DOHH2 (cell line): Measurements from ENCODE around the gene IRX2.

Experiments
- EZH2phosphoT487 ChIP-seq: fragments of 200-600 bp; sonication (generic); IDR thresholded peaks from 2 replicates; pipeline ENCODE4 v1.6.1; 2017; ENCODE audit warnings: borderline replicate concordance, mild to moderate bottlenecking, antibody characterized with exemption, low read length, moderate library complexity, mixed read lengths
- TF ChIP-seq, protein P1 (sequence below): fragments of 200-600 bp; sonication (generic); IDR thresholded peaks from one replicate; pipeline ENCODE4 v1.5.1; 2014; ENCODE audit warnings: antibody characterized with exemption, mild to moderate bottlenecking, low read depth, low read length; ENCODE audit not compliant: poor library complexity, severe bottlenecking

DNA sequence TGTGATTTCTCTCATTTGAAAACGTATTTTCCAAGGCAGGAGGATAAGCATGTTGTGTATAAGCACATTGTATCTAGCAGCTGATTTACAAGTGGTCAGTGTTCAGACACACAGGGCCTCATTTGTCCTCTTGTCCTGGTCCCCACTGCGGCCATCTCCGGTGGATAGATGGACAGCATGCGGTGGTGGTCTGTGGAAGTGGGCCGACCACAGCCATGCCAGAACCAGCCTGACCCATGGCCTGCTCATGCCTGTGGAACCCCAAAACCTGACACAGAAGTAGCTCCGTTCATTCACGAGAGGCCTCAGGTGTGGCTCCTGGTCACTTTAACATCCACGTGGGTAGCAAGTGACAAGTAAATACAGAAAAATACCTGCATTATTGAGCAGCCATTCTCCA lies 14.6 kb downstream of the IRX2 start:
- TF ChIP-seq, protein P1, sequence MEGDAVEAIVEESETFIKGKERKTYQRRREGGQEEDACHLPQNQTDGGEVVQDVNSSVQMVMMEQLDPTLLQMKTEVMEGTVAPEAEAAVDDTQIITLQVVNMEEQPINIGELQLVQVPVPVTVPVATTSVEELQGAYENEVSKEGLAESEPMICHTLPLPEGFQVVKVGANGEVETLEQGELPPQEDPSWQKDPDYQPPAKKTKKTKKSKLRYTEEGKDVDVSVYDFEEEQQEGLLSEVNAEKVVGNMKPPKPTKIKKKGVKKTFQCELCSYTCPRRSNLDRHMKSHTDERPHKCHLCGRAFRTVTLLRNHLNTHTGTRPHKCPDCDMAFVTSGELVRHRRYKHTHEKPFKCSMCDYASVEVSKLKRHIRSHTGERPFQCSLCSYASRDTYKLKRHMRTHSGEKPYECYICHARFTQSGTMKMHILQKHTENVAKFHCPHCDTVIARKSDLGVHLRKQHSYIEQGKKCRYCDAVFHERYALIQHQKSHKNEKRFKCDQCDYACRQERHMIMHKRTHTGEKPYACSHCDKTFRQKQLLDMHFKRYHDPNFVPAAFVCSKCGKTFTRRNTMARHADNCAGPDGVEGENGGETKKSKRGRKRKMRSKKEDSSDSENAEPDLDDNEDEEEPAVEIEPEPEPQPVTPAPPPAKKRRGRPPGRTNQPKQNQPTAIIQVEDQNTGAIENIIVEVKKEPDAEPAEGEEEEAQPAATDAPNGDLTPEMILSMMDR, result no peak
- no peak for TF ChIP-seq EZH2phosphoT487
